HG03064 (cell line): Measurements from ENCODE around the gene PASD1.

ENCODE experiments used
- ATAC-seq: cut with Tn5 transposase; IDR thresholded peaks from one replicate; pipeline ENCODE4 v1.9.1; 2021; ENCODE audit warnings: low read depth; ENCODE audit not compliant: unreplicated experiment

PASD1 gene

GRCh38 chrX:151701071-151701470, 137.6 kb downstream of the PASD1 start:
- no peak for ATAC-seq

DNA sequence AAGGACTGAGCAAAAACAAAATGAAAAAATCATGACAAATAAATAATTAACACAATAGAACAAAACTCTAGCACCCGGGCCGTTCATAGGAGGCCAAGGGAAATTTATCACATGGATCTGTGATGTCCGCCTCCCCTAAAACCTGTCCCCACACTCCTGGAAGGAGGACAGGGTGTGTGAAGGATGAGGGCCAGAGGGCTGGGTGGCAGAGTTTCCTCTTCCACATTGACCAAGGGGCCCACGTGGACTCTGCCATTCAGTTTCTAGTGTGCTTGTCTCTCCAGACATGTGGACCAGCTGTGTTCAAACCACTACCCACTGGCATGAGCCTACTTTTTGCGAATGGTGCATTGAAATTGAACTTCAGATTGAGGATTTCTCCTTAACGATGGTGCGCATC, 138.1 kb downstream of the PASD1 start:
- no peak for ATAC-seq

DNA sequence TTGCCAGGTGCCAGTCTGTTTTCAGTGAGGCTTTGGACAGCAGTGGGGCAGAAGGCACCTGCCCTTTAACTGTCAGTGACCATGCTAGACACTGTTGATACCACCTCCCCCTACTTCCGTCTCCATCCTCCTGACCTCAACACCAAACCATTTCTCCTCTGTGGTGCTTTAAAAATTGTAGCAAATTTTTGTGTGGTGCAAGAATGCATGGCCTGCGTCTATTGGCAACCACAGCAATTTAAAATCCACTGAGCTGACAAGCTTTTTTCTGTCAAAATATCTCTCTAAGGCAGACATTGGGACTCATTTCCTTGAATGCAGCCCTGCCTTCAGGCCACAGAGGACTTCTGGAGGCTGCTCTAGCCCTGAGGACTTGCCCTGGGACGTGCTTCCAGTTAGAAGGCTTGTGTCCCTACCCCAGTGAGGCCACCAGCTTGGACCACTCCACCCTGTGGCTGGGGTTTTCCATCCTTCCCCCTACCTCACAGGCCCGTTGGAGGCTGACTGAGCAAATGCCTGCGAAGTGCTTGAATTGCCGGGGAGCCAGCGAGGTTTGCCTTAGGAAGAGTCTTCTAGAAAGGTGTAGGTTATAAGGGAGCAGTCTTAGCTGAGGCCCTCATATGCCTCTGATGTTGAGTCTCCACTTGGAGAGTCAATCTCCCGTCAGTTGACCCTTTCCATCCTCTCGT, 138.7 kb downstream of the PASD1 start:
- ATAC-seq: no peak

- ATAC-seq: no peak
These were observed 139.4 kb downstream of the PASD1 start for GRCh38 chrX:151702741-151703340.

DNA sequence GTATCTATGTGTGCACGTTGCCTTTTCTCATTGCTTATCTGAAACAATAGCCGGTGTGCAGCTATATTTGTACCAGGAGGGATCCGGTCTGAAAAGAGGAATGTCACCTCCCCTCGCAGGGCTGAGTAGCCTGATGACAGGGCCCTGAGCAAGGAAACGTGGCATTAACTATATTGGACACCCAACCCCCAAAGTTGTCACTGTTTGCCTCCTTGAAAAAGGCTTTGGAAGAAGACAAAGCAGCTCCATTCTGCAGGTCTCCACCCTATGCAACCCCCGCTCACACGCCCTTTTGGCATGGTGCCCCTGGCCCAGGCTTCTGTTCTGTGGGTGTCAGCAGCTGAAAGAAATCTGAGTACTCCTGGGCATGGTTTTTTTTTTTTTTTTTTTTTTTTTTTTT, 140.0 kb downstream of the PASD1 start:
- ATAC-seq: no peak

GRCh38 chrX:151704041-151704663, 140.7 kb downstream of the PASD1 start:
- ATAC-seq: no peak

- ATAC-seq: no peak
These were observed 145.3 kb downstream of the PASD1 start for GRCh38 chrX:151708821-151709220.

GRCh38 chrX:151710457-151710856, 147.0 kb downstream of the PASD1 start:
- ATAC-seq: no peak

DNA sequence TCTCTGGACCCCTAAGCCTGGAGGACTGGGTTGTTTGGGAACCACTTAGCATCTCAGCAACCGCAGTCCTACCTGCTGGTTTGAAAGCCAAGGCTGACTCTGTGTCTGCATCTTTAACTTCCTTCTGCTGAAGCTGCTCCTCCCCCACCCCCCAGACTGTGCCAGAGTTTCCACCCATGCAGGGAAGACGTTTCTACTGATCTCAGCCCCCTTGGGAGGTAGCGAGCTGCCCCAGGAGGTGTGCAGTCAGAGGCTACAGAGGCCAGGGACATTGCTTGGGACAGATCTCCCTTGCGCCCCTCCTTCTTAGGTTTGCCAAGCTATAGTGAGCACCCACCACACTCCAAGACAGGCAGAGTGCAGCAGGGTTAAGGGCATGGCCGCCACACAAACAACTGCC, 147.7 kb downstream of the PASD1 start:
- no peak for ATAC-seq

GRCh38 chrX:151711787-151712186, 148.3 kb downstream of the PASD1 start:
- no peak for ATAC-seq

GRCh38 chrX:151712253-151712652, 148.8 kb downstream of the PASD1 start:
- ATAC-seq: no peak

DNA sequence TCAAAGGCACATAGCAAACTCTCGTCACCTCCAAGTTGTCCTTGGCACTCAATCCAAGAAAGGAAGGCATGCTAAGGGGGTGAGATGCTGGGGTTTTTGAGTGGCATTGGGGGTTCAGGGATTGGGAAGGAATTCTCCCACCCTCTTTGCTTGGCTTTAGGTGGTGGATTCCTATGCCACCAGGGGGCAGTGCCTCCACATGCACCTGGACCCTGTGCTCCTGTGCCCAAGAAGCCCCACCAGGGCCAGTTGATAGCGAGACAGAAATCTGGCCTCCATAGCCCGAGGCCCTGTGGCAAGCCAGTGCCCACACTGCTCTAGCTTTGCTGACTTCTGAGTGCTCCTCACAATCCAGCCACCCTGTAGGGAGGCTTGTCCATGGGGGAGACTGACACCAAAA, 150.4 kb downstream of the PASD1 start:
- no peak for ATAC-seq

GRCh38 chrX:151714362-151714761, 150.9 kb downstream of the PASD1 start:
- ATAC-seq: no peak

- no peak for ATAC-seq
These were observed 152.3 kb downstream of the PASD1 start, which contains the start of gene FATE1 for GRCh38 chrX:151715752-151716151. Gene FATE1 (plus strand): TSS chrX:151716035. CDS start chrX:151716120, 85 bp downstream.

DNA sequence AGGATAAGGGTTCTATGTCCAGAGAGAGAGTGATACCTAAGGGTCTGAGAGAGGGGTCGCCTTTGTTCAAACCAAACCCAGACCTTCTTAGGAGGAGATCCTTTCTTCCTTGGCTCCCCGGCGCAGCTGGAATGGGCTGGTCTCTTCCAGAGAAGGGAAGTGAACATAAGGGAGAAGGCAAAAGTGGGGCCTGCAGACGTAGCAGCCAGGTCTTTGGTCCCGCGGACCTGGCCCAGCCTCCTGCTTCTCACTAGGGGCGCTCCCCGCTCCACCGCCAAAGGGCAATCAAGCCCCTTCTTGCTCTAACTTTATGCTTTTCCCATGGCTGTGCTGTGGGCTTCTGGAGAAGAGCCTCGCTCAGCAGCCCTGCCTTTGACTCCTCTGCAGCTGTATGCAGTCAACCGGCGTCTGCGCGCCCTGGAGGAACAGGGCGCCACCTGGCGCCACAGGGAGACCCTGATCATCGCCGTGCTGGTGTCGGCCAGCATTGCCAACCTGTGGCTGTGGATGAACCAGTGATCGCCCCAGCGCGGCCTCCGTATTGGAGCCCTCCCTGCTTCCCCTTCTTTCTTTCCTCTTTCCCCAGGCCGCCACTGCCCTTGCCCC, 158.9 kb downstream of the PASD1 start:
- ATAC-seq: no peak

DNA sequence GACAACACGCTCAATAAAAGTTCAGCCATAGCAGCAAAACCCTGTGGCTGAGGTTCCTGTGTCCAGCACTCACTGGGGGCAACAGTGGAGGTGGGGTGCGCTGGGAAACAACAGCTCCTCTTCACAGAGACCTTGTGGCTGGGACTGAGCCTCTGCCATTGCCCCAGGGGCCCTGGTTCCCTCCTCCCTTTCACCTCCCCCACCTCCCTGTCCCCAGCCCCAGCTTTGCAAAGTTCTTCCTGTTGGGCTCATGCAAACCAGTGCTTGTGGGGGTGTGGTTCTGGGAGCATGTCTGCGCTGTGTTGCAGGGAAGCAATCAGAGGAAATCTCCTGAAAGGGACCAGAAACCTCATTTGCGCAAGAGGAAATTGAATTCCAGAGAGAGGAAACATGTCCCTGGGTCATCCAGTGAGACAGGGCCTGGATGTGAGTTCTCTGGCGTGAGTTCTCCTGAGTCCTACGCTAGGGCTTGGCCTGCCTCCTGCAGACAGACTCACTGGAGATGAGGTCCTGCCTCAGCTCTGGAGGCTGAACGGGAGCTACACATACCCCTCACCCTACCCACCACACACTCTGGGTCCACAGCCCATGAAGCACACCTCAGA, 159.8 kb downstream of the PASD1 start:
- ATAC-seq: no peak

GRCh38 chrX:151724563-151725337, 161.3 kb downstream of the PASD1 start:
- ATAC-seq: no peak

DNA sequence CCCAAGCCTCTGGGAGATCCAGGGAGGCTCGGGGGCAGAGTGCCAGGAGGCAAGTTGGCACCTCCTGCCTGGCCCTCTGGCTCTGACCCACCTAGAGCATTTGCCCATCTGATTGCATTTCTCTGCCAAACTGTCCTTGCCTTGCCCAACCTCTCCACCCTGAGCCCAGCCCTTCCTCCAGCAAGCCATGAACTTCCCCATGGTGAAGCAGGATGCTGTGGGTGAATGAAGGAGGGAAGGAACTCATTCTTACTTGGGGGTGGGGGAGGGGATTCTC, 161.8 kb downstream of the PASD1 start:
- ATAC-seq: no peak
